Stomach (tissue), 4 donors: ENCODE measurements around the gene PSMB11.

Experiments used
- CTCF ChIP-seq, 7 experiments: fragments of 450-650 bp in 4 of 7; fragments of 200-600 bp in 3 of 7; sonication (generic) in 3 of 7; IDR thresholded peaks; one replicate each; pipeline ENCODE4 v1.5.1; 2016 to 2019; ENCODE audit warnings: antibody characterized with exemption in 7 of 7, control low read depth in 2 of 7, mild to moderate bottlenecking in 1 of 7
- EP300 ChIP-seq: sonication (generic); formaldehyde crosslinking; IDR thresholded peaks from one replicate; pipeline ENCODE4 v1.6.1; 2017; ENCODE audit warnings: antibody characterized with exemption
- POLR2A ChIP-seq, 4 donors: fragments of 450-650 bp; IDR thresholded peaks; one replicate each; pipeline ENCODE4 v1.6.1; 2016; ENCODE audit warnings: antibody characterized with exemption in 4 of 4, control low read depth in 2 of 4, mild to moderate bottlenecking in 1 of 4, moderate library complexity in 1 of 4
- POLR2AphosphoS5 ChIP-seq, 3 donors: sonication (generic); formaldehyde crosslinking; IDR thresholded peaks; one replicate each; pipeline ENCODE4 v1.6.1; 2016; ENCODE audit warnings: antibody characterized with exemption in 3 of 3

GRCh38 chr14:23009483-23009938 is 32.5 kb upstream of the PSMB11 start:
- TF ChIP-seq POLR2A (IDR thresholded peaks at IDR 0.05) (no peak), POLR2AphosphoS5 (IDR thresholded peaks at IDR 0.05) (no peak), CTCF (IDR thresholded peaks at IDR 0.05) (no peak), EP300 (no peak)
